OCI-LY3 (cell line): ENCODE results near the gene PPP1R9A.

ENCODE experiments used
- H2AFZ ChIP-seq: fragments of 200-600, 300-600 bp; shearing (Covaris generic); 2 replicates; pipeline ENCODE4 v1.6.0; 2014; ENCODE audit warnings: antibody characterized with exemption, low read depth, low read length
- H3K27ac ChIP-seq: fragments of 200-600, 300-600 bp; sonication (generic); 2 replicates; pipeline ENCODE4 v1.5.1; 2014; ENCODE audit warnings: mild to moderate bottlenecking, low read length, moderate library complexity, mixed read lengths
- H3K27me3 ChIP-seq: fragments of 200-600, 300-600 bp; sonication (generic); 2 replicates; pipeline ENCODE4 v1.6.1; 2014; ENCODE audit warnings: low read depth, low read length, mixed read lengths
- H3K36me3 ChIP-seq: fragments of 200-600, 300-600 bp; sonication (generic); replicated peaks from 2 replicates; pipeline ENCODE3; 2014; ENCODE audit warnings: low read depth, low read length, mixed read lengths
- H3K4me1 ChIP-seq: fragments of 300-600, 200-600 bp; sonication (generic); 2 replicates; pipeline ENCODE4 v1.6.1; 2014; ENCODE audit warnings: low read length, mixed read lengths
- H3K4me2 ChIP-seq: fragments of 200-600, 300-600 bp; sonication (generic); 2 replicates; pipeline ENCODE4 v1.6.1; 2014; ENCODE audit warnings: low read length, mixed read lengths
- H3K4me3 ChIP-seq: fragments of 300-600, 200-600 bp; sonication (generic); 2 replicates; pipeline ENCODE4 v1.5.1; 2014; ENCODE audit warnings: antibody characterized with exemption, mild to moderate bottlenecking, low read length, moderate library complexity
- H3K79me2 ChIP-seq: fragments of 300-600, 200-600 bp; shearing (Covaris generic); 2 replicates; pipeline ENCODE4 v1.6.1; 2014; ENCODE audit warnings: mild to moderate bottlenecking, low read length, mixed read lengths
- H3K9ac ChIP-seq: fragments of 300-600, 200-600 bp; shearing (Covaris generic); 2 replicates; pipeline ENCODE4 v1.6.0; 2014; ENCODE audit warnings: mild to moderate bottlenecking, low read length, moderate library complexity
- H3K9me3 ChIP-seq: fragments of 200-600, 300-600 bp; shearing (Covaris generic); 2 replicates; pipeline ENCODE4 v1.6.1; 2014; ENCODE audit warnings: low read length, mixed read lengths; ENCODE audit not compliant: insufficient read depth
- H4K20me1 ChIP-seq: fragments of 200-600, 300-600 bp; sonication (generic); 2 replicates; pipeline ENCODE4 v1.6.1; 2016; ENCODE audit warnings: low read length, mixed read lengths; ENCODE audit not compliant: insufficient read depth
- CTCF ChIP-seq: fragments of 200-600, 300-600 bp; sonication (generic); IDR thresholded peaks from 2 replicates; pipeline ENCODE4 v1.5.1; 2014; ENCODE audit warnings: antibody characterized with exemption, low read length, low read depth
- EZH2phosphoT487 ChIP-seq: fragments of 200-600 bp; shearing (Covaris generic); IDR thresholded peaks from 2 replicates; pipeline ENCODE4 v1.6.1; 2018; ENCODE audit warnings: antibody characterized with exemption, mixed run types, low read depth

PPP1R9A gene

GRCh38 chr7:94995921-94996320 is 88.5 kb downstream of the PPP1R9A start:
- no peaks in the 10 kb centered on the region for H3K36me3 ChIP-seq
- no peaks in the 10 kb centered on the region for H4K20me1 ChIP-seq
- H3K4me3 ChIP-seq: no peak overlapping the region
- H3K27me3 ChIP-seq: no peaks in the 10 kb centered on the region
- H3K9me3 ChIP-seq: no peaks in the 10 kb centered on the region; the same call in 1 of the 2 replicates
- H3K27ac ChIP-seq: no peak overlapping the region
- no peaks in the 10 kb centered on the region for H3K4me1 ChIP-seq
- TF ChIP-seq EZH2phosphoT487 (no peak), CTCF (no peak)
- no peaks in the 10 kb centered on the region for H3K79me2 ChIP-seq
- no peak overlapping the region for H3K9ac ChIP-seq
- no peak overlapping the region for H2AFZ ChIP-seq
- H3K4me2 ChIP-seq: no peak overlapping the region

GRCh38 chr7:94996369-94996768 is 89.0 kb downstream of the PPP1R9A start:
- Histone ChIP-seq H3K4me2 (no peak overlapping the region), H3K9ac (no peak overlapping the region), H4K20me1 (no peaks in the 10 kb centered on the region), H3K9me3 (no peaks in the 10 kb centered on the region), H2AFZ (no peak overlapping the region), H3K79me2 (no peaks in the 10 kb centered on the region), H3K4me1 (no peaks in the 10 kb centered on the region), H3K27ac (no peak overlapping the region), H3K27me3 (no peaks in the 10 kb centered on the region), H3K36me3 (no peaks in the 10 kb centered on the region), H3K4me3 (no peak overlapping the region)
- TF ChIP-seq EZH2phosphoT487 (no peak), CTCF (no peak)

- H3K79me2 ChIP-seq: no peaks in the 10 kb centered on the region
- no peak overlapping the region for H3K4me2 ChIP-seq
- H3K27ac ChIP-seq: no peak overlapping the region
- H3K4me3 ChIP-seq: no peak overlapping the region
- no peak overlapping the region for H2AFZ ChIP-seq
- H3K36me3 ChIP-seq: no peaks in the 10 kb centered on the region
- H3K4me1 ChIP-seq: peaks cover 3% of the 10 kb centered on the region
- H3K9me3 ChIP-seq: no peaks in the 10 kb centered on the region
- H3K27me3 ChIP-seq: no peaks in the 10 kb centered on the region
- no peak overlapping the region for H3K9ac ChIP-seq
- no peak for TF ChIP-seq CTCF
- no peak for TF ChIP-seq EZH2phosphoT487
- no peaks in the 10 kb centered on the region for H4K20me1 ChIP-seq
Measured at GRCh38 chr7:94997547-94997946, 90.2 kb downstream of the PPP1R9A start.

GRCh38 chr7:94998266-94999068 is 91.1 kb downstream of the PPP1R9A start:
- H3K9ac ChIP-seq: no peak overlapping the region
- no peak overlapping the region for H2AFZ ChIP-seq

More at GRCh38 chr7:94998266-94999068, 91.1 kb downstream of the PPP1R9A start:
- Histone ChIP-seq H3K79me2 (no peaks in the 10 kb centered on the region), H3K36me3 (no peaks in the 10 kb centered on the region), H3K4me1 (peaks cover 6% of the 10 kb centered on the region), H3K4me3 (no peak overlapping the region), H3K27me3 (no peaks in the 10 kb centered on the region), H3K4me2 (no peak overlapping the region), H3K9me3 (no peaks in the 10 kb centered on the region), H3K27ac (no peak overlapping the region), H4K20me1 (no peaks in the 10 kb centered on the region)
- TF ChIP-seq EZH2phosphoT487 (no peak), CTCF (no peak)
